Fibroblast of lung (primary cell): ENCODE data around the gene ZNF618. TPM values are rescaled to one million over a fixed set of nuclear protein-coding genes. Genes with fewer than 3 reads are reported as not detected.

Experiments
- DNase-seq, 2 donors: peaks; one replicate each; pipeline versions ENCODE4 v3.0.0 to v3.0.0-alpha.2; 2010; ENCODE audit warnings: low read depth in 2 of 2
- H2AFZ ChIP-seq: 2 replicates; pipeline ENCODE4 v1.5.1; 2012; ENCODE audit warnings: low read length, control low read depth, inconsistent platforms
- H3K27ac ChIP-seq: 2 replicates; pipeline ENCODE4 v1.5.1; 2011; ENCODE audit warnings: low read length, control low read depth; ENCODE audit not compliant: insufficient read depth
- H3K27me3 ChIP-seq: 2 replicates; pipeline ENCODE4 v1.5.1; 2011; ENCODE audit warnings: mild to moderate bottlenecking, low read length; ENCODE audit not compliant: control insufficient read depth, insufficient read depth
- H3K36me3 ChIP-seq: 2 replicates; pipeline ENCODE4 v1.5.1; 2011; ENCODE audit warnings: low read length; ENCODE audit not compliant: control insufficient read depth, insufficient read depth
- H3K4me1 ChIP-seq: 2 replicates; pipeline ENCODE4 v1.5.1; 2011; ENCODE audit warnings: low read length; ENCODE audit not compliant: control insufficient read depth, insufficient read depth; ENCODE audit errors: extremely low read depth
- H3K4me2 ChIP-seq: 2 replicates; pipeline ENCODE4 v1.5.1; 2011; ENCODE audit warnings: low read length, control low read depth; ENCODE audit not compliant: insufficient read depth; ENCODE audit errors: extremely low read depth
- H3K4me3 ChIP-seq, 4 experiments: fragments of 200-600 bp in 1 of 4; sonication (generic) in 1 of 4; replicated peaks in 1 of 4; 2 replicates each; pipeline ENCODE4 v1.5.1; 2011 to 2016; ENCODE audit warnings: low read length in 4 of 4, low read depth in 3 of 4, mild to moderate bottlenecking in 3 of 4, control low read depth in 2 of 4, inconsistent platforms in 1 of 4, mixed read lengths in 1 of 4; ENCODE audit not compliant: insufficient read depth in 1 of 4; ENCODE audit errors: control extremely low read depth in 1 of 4
- H3K79me2 ChIP-seq: 2 replicates; pipeline ENCODE4 v1.5.1; 2012; ENCODE audit warnings: mild to moderate bottlenecking, low read length, inconsistent platforms; ENCODE audit not compliant: control insufficient read depth, insufficient read depth
- H3K9ac ChIP-seq: 2 replicates; pipeline ENCODE4 v1.5.1; 2011; ENCODE audit warnings: mild to moderate bottlenecking, low read length, control low read depth; ENCODE audit not compliant: insufficient read depth
- H3K9me3 ChIP-seq: 2 replicates; pipeline ENCODE4 v1.5.1; 2012; ENCODE audit warnings: low read depth, low read length; ENCODE audit not compliant: control insufficient read depth, insufficient read depth
- H4K20me1 ChIP-seq: 2 replicates; pipeline ENCODE4 v1.5.1; 2011; ENCODE audit warnings: low read length; ENCODE audit not compliant: control insufficient read depth, insufficient read depth; ENCODE audit errors: extremely low read depth
- EZH2 ChIP-seq: IDR thresholded peaks from 2 replicates; pipeline ENCODE4 v1.5.1; 2012; ENCODE audit warnings: low read length, control low read depth, mild to moderate bottlenecking; ENCODE audit errors: missing control alignments
- polyA plus RNA-seq, 2 donors: library from polyadenylated mRNA; depleted of rRNA in 1 of 2; stranded (reverse) in 1 of 2; unstranded in 1 of 2; fragments of >200 nt; gene quantifications; 2 replicates each; pipeline ENCODE4 v1.2.1, GENCODE V29; 2011 to 2012; ENCODE audit warnings: missing spikeins in 1 of 2
- total RNA-seq: library from RNA; depleted of rRNA; stranded (reverse); fragments of >200 nt; gene quantifications from 2 replicates; pipeline ENCODE4 v1.2.1, GENCODE V29; 2014
- TF ChIP-seq, protein P1 (sequence below), 2 donors: IDR thresholded peaks in 1 of 2; conservative IDR thresholded peaks in 1 of 2; 1 replicate in 1 of 2; 2 replicates in 1 of 2; pipeline ENCODE4 v1.5.1; 2011 to 2012; ENCODE audit warnings: low read length in 2 of 2, control low read depth in 1 of 2, inconsistent platforms in 1 of 2, low read depth in 1 of 2, mild to moderate bottlenecking in 1 of 2

ZNF618 gene
- total and polyA plus RNA-seq, 2 donors (not counting 1 experiment from before 2014, with no cell fraction given), result 6.6 to 8.6 TPM

DNA sequence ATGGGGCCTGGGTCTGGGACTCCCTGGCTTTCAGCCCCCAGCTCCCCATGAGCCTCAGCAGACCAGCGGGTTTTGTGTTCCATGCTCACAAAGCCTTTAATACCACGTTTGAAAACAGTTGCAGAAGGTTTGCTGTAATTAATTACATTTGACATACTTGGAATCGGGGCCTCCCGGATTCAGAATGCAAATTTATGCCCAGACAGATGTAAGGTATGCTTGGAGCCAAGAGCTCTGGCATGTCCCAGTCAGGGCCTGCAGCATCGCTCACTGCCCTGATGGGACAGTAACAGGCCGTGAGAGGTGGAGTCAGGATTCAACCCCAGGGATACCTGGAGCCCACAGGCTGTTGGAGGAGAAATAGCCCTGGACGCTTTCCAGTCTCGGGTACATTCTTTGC is 12.2 kb downstream of the ZNF618 start:
- no peaks in the 10 kb centered on the region for H3K27me3 ChIP-seq
- H3K36me3 ChIP-seq, result no peaks in the 10 kb centered on the region
- H3K27ac ChIP-seq, result no peak overlapping the region
- TF ChIP-seq EZH2, result no peak
- TF ChIP-seq, protein P1, sequence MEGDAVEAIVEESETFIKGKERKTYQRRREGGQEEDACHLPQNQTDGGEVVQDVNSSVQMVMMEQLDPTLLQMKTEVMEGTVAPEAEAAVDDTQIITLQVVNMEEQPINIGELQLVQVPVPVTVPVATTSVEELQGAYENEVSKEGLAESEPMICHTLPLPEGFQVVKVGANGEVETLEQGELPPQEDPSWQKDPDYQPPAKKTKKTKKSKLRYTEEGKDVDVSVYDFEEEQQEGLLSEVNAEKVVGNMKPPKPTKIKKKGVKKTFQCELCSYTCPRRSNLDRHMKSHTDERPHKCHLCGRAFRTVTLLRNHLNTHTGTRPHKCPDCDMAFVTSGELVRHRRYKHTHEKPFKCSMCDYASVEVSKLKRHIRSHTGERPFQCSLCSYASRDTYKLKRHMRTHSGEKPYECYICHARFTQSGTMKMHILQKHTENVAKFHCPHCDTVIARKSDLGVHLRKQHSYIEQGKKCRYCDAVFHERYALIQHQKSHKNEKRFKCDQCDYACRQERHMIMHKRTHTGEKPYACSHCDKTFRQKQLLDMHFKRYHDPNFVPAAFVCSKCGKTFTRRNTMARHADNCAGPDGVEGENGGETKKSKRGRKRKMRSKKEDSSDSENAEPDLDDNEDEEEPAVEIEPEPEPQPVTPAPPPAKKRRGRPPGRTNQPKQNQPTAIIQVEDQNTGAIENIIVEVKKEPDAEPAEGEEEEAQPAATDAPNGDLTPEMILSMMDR (conservative IDR thresholded peaks at IDR 0.05 in 1 of 2, IDR thresholded peaks at IDR 0.05 in 1 of 2; ENCODE audit: low read depth in 1 of 2, low read length in 2 of 2), result no peak
- H3K79me2 ChIP-seq, result peaks cover 58% of the 10 kb centered on the region
- peaks cover 5% of the 10 kb centered on the region for H3K4me1 ChIP-seq
- no peak overlapping the region for H3K9ac ChIP-seq
- H2AFZ ChIP-seq, result no peak overlapping the region
- H3K9me3 ChIP-seq, result peaks cover 2% of the 10 kb centered on the region
- H3K4me2 ChIP-seq, result no peak overlapping the region
- H3K4me3 ChIP-seq, result no peak overlapping the region
- peak in 1 of 2 donors; percentile 45 for DNase-seq
- no peaks in the 10 kb centered on the region for H4K20me1 ChIP-seq

GRCh38 chr9:113888976-113889375 is 12.9 kb downstream of the ZNF618 start:
- H4K20me1 ChIP-seq, result no peaks in the 10 kb centered on the region
- DNase-seq, result peak in 1 of 2 donors; percentile 56
- no peak overlapping the region for H3K9ac ChIP-seq
- H3K36me3 ChIP-seq, result no peaks in the 10 kb centered on the region
- no peaks in the 10 kb centered on the region for H3K27me3 ChIP-seq
- peaks cover 2% of the 10 kb centered on the region for H3K9me3 ChIP-seq
- no peak overlapping the region for H2AFZ ChIP-seq
- no peak overlapping the region for H3K27ac ChIP-seq
- no peak overlapping the region for H3K4me2 ChIP-seq
- H3K4me3 ChIP-seq, result no peak overlapping the region
- peaks cover 5% of the 10 kb centered on the region for H3K4me1 ChIP-seq
- peaks cover 54% of the 10 kb centered on the region for H3K79me2 ChIP-seq
- no peak for TF ChIP-seq EZH2
- TF ChIP-seq, protein P1 (conservative IDR thresholded peaks at IDR 0.05 in 1 of 2, IDR thresholded peaks at IDR 0.05 in 1 of 2; ENCODE audit: low read depth in 1 of 2, low read length in 2 of 2), result no peak

- Histone ChIP-seq H3K4me3 (no peak overlapping the region), H3K4me2 (no peak overlapping the region), H3K27ac (no peak overlapping the region), H2AFZ (no peak overlapping the region), H3K4me1 (peaks cover 4% of the 10 kb centered on the region), H3K36me3 (no peaks in the 10 kb centered on the region), H3K9me3 (peaks cover 2% of the 10 kb centered on the region), H3K9ac (no peak overlapping the region), H3K79me2 (peaks cover 38% of the 10 kb centered on the region), H3K27me3 (no peaks in the 10 kb centered on the region), H4K20me1 (no peaks in the 10 kb centered on the region)
- DNase-seq, result no peak
- TF ChIP-seq EZH2, result no peak
- TF ChIP-seq, protein P1 (conservative IDR thresholded peaks at IDR 0.05 in 1 of 2, IDR thresholded peaks at IDR 0.05 in 1 of 2; ENCODE audit: low read depth in 1 of 2, low read length in 2 of 2), result no peak
Measured at GRCh38 chr9:113890704-113891103, 14.6 kb downstream of the ZNF618 start.
